Endothelial cell of umbilical vein (primary cell): Measurements from ENCODE around the gene MYL3. TPM values are rescaled to one million over a fixed set of nuclear protein-coding genes. Genes with fewer than 3 reads are reported as not detected.
A peak's percentile ranks its signal among the peaks of the same experiment; 100 is the strongest.

Source experiments
- BruUV-seq: library from RNA; stranded (reverse); fragments of 400-500 nt; replicated peaks from 2 replicates; lab custom pipeline; 2021; lab: Mats Ljungman, UMichigan
- CTCF ChIA-PET: fragments of 300-600, 350-600 bp; sonication (Branson Sonifier 250); formaldehyde crosslinking; loops from one replicate; lab custom pipeline; 2021; ENCODE audit warnings: antibody characterized with exemption, inconsistent platforms; lab: Charles Lee
- POLR2A ChIA-PET: fragments of 300-600, 350-600 bp; sonication (Branson Sonifier 250); formaldehyde crosslinking; loops from one replicate; lab custom pipeline; 2021; ENCODE audit warnings: antibody characterized with exemption, inconsistent platforms; lab: Charles Lee
- DNase-seq: peaks from one replicate; pipeline ENCODE4 v3.0.0-alpha.2; 2011; ENCODE audit warnings: low read depth, low spot score
- FAIRE-seq: peaks from 2 replicates; lab custom pipeline; 2011; peaks lifted over from hg19 to GRCh38; lab: Jason Lieb, UNC
- H2AFZ ChIP-seq: 2 replicates; pipeline ENCODE4 v1.6.0; 2012; ENCODE audit warnings: low read depth, low read length, control low read depth, inconsistent platforms
- H3K27ac ChIP-seq: 2 replicates; pipeline ENCODE4 v1.5.1; 2011; ENCODE audit warnings: low read depth, mild to moderate bottlenecking, control low read depth, low read length, moderate library complexity; ENCODE audit not compliant: insufficient read depth
- H3K27me3 ChIP-seq, 2 experiments: 2 replicates each; pipeline versions ENCODE4 v1.6.0 to v1.6.1; 2011; ENCODE audit warnings: low read length in 2 of 2, mixed read lengths in 1 of 2; ENCODE audit not compliant: control insufficient read depth in 2 of 2, insufficient read depth in 2 of 2
- H3K36me3 ChIP-seq, 2 experiments: 2 replicates in 1 of 2; 3 replicates in 1 of 2; pipeline ENCODE4 v1.5.1; 2011; ENCODE audit warnings: low read length in 2 of 2, mild to moderate bottlenecking in 1 of 2, moderate library complexity in 1 of 2; ENCODE audit not compliant: control insufficient read depth in 2 of 2, insufficient read depth in 2 of 2; ENCODE audit errors: extremely low read depth in 1 of 2
- H3K4me1 ChIP-seq: 3 replicates; pipeline ENCODE4 v1.5.1; 2011; ENCODE audit warnings: mild to moderate bottlenecking, low read length; ENCODE audit not compliant: control insufficient read depth, insufficient read depth; ENCODE audit errors: extremely low read depth
- H3K4me2 ChIP-seq: 2 replicates; pipeline ENCODE4 v1.6.1; 2011; ENCODE audit warnings: low read length, control low read depth, mixed read lengths; ENCODE audit not compliant: insufficient read depth
- H3K4me3 ChIP-seq, 3 experiments: fragments of 200-600 bp in 1 of 3; sonication (generic), shearing (Covaris generic) in 1 of 3; replicated peaks in 1 of 3; 2 replicates each; pipeline ENCODE4 v1.5.1; 2011 to 2016; ENCODE audit warnings: control low read depth in 3 of 3, low read length in 3 of 3, mild to moderate bottlenecking in 2 of 3, inconsistent platforms in 1 of 3, low read depth in 1 of 3, moderate library complexity in 1 of 3; ENCODE audit not compliant: insufficient read depth in 1 of 3
- H3K79me2 ChIP-seq: 2 replicates; pipeline ENCODE4 v1.6.0; 2012; ENCODE audit warnings: low read length, inconsistent platforms; ENCODE audit not compliant: control insufficient read depth, insufficient read depth
- H3K9ac ChIP-seq: replicated peaks from 2 replicates; pipeline ENCODE3; 2011; ENCODE audit warnings: low read length, control low read depth; ENCODE audit not compliant: insufficient read depth; ENCODE audit errors: extremely low read depth
- H3K9me1 ChIP-seq: replicated peaks from 3 replicates; pipeline ENCODE4 v1.6.0; 2011; ENCODE audit warnings: mild to moderate bottlenecking, low read length; ENCODE audit not compliant: control insufficient read depth, insufficient read depth; ENCODE audit errors: extremely low read depth
- H3K9me3 ChIP-seq: replicated peaks from 2 replicates; pipeline ENCODE4 v1.5.1; 2012; ENCODE audit warnings: low read length, inconsistent platforms; ENCODE audit not compliant: control insufficient read depth, insufficient read depth
- H4K20me1 ChIP-seq: replicated peaks from 2 replicates; pipeline ENCODE3; 2011; ENCODE audit warnings: mild to moderate bottlenecking, low read length; ENCODE audit not compliant: control insufficient read depth, insufficient read depth; ENCODE audit errors: extremely low read depth
- EZH2 ChIP-seq: IDR thresholded peaks from 2 replicates; pipeline ENCODE4 v1.6.1; 2012; ENCODE audit warnings: borderline replicate concordance, low read depth, mild to moderate bottlenecking, moderate library complexity, low read length, inconsistent platforms; ENCODE audit not compliant: severe bottlenecking
- FOS ChIP-seq: IDR thresholded peaks from 2 replicates; pipeline ENCODE4 v1.6.1; 2011; ENCODE audit warnings: mild to moderate bottlenecking, low read length, moderate library complexity, borderline replicate concordance; ENCODE audit not compliant: insufficient read depth
- GATA2 ChIP-seq: IDR thresholded peaks from 2 replicates; pipeline ENCODE4 v1.7.0; 2011; ENCODE audit warnings: low read depth, mild to moderate bottlenecking, moderate library complexity, mixed read lengths, low read length; ENCODE audit not compliant: insufficient read length, insufficient read depth
- JUN ChIP-seq: IDR thresholded peaks from 2 replicates; pipeline ENCODE4 v1.6.1; 2011; ENCODE audit warnings: borderline replicate concordance, low read depth; ENCODE audit not compliant: insufficient read length, insufficient read depth
- MYC ChIP-seq: IDR thresholded peaks from one replicate; pipeline ENCODE4 v1.6.1; 2011; ENCODE audit warnings: mild to moderate bottlenecking, low read depth, low read length
- POLR2A ChIP-seq: IDR thresholded peaks from 2 replicates; pipeline ENCODE4 v1.6.1; 2012; ENCODE audit warnings: low read depth, mild to moderate bottlenecking, control low read depth, low read length
- POLR2AphosphoS5 ChIP-seq: IDR thresholded peaks from 2 replicates; pipeline ENCODE4 v1.6.1; 2012; ENCODE audit warnings: low read depth, mild to moderate bottlenecking, control low read depth, low read length, moderate library complexity; ENCODE audit not compliant: insufficient read depth
- dilution Hi-C: fragments of 300-500 bp; cut with MboI; formaldehyde crosslinking; loops from one replicate; pipeline ENCODE4 v1.15.0; 2019; ENCODE audit warnings: low sequenced_read_pairs; ENCODE audit not compliant: extremely low pct_ligation_motif_present
- intact Hi-C: fragments of 100-400 bp; cut with micrococcal nuclease; formaldehyde crosslinking; loops from one replicate; pipeline ENCODE4 v1.10.0; 2022
- polyA plus RNA-seq, 4 experiments: library from polyadenylated mRNA; depleted of rRNA in 3 of 4; stranded (reverse) in 3 of 4; unstranded in 1 of 4; fragments of >200 nt; gene quantifications; 2 replicates each; pipeline versions ENCODE4 v1.2.1 to v1.2.3, GENCODE V29; 2011 to 2012; ENCODE audit warnings: missing spikeins in 1 of 4
- total RNA-seq: library from RNA; stranded (reverse); gene quantifications from 2 replicates; pipeline ENCODE4 v1.2.3, GENCODE V29; 2021
- TF ChIP-seq, protein P1 (sequence below): IDR thresholded peaks from 2 replicates; pipeline ENCODE4 v1.6.1; 2011; ENCODE audit not compliant: insufficient read depth, insufficient read length
- TF ChIP-seq, protein P2 (sequence below), 2 donors: IDR thresholded peaks; 1 replicate in 1 of 2; 2 replicates in 1 of 2; pipeline ENCODE4 v1.5.1; 2011; ENCODE audit warnings: low read length in 2 of 2, mild to moderate bottlenecking in 2 of 2, moderate library complexity in 2 of 2, control low read depth in 1 of 2, inconsistent platforms in 1 of 2, low read depth in 1 of 2; ENCODE audit not compliant: insufficient read depth in 1 of 2; ENCODE audit errors: extremely low read depth in 1 of 2

Gene MYL3
- total and polyA plus RNA-seq, 2 donors (not counting 3 experiments of a cell fraction or from before 2014, with no cell fraction given): not detected

DNA sequence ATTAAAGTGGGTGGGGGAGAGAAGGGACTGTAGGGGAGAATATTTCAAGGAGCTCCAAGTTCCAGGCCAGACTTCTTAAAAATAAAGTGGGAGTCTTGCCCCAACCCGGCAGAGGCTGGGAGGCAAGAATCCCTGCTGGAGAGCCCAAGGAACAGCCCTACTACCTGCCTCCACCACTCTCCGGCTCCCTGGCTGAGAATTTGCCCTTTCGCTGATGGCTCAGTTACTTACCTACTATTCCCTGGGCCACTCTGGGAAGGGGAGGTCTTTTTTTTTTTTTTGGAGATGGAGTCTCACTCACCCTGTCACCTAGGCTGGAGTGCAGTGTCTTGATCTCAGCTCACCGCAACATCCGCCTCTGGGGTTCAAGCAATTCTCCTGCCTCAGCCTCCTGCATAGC is 15.5 kb downstream of the MYL3 start:
- POLR2A ChIA-PET: no interaction called here
- FAIRE-seq (no peak), DNase-seq (no peak)
- Histone ChIP-seq H3K27me3 (peaks cover 2% of the 10 kb centered on the region in 2 experiments), H4K20me1 (no peaks in the 10 kb centered on the region), H3K4me3 (no peak overlapping the region), H3K4me2 (no peak overlapping the region), H2AFZ (no peak overlapping the region), H3K9me3 (no peaks in the 10 kb centered on the region), H3K27ac (no peak overlapping the region), H3K36me3 (no peaks in the 10 kb centered on the region), H3K9ac (no peak overlapping the region), H3K9me1 (no peaks in the 10 kb centered on the region), H3K79me2 (no peaks in the 10 kb centered on the region), H3K4me1 (peaks cover 14% of the 10 kb centered on the region)
- TF ChIP-seq GATA2 (no peak), POLR2A (no peak), MYC (no peak), EZH2 (no peak), JUN (no peak), FOS (no peak), POLR2AphosphoS5 (no peak)
- TF ChIP-seq, protein P1, sequence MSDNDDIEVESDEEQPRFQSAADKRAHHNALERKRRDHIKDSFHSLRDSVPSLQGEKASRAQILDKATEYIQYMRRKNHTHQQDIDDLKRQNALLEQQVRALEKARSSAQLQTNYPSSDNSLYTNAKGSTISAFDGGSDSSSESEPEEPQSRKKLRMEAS: no peak
- TF ChIP-seq, protein P2, sequence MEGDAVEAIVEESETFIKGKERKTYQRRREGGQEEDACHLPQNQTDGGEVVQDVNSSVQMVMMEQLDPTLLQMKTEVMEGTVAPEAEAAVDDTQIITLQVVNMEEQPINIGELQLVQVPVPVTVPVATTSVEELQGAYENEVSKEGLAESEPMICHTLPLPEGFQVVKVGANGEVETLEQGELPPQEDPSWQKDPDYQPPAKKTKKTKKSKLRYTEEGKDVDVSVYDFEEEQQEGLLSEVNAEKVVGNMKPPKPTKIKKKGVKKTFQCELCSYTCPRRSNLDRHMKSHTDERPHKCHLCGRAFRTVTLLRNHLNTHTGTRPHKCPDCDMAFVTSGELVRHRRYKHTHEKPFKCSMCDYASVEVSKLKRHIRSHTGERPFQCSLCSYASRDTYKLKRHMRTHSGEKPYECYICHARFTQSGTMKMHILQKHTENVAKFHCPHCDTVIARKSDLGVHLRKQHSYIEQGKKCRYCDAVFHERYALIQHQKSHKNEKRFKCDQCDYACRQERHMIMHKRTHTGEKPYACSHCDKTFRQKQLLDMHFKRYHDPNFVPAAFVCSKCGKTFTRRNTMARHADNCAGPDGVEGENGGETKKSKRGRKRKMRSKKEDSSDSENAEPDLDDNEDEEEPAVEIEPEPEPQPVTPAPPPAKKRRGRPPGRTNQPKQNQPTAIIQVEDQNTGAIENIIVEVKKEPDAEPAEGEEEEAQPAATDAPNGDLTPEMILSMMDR (IDR thresholded peaks at IDR 0.05; ENCODE audit: extremely low read depth in 1 of 2, insufficient read depth in 1 of 2, low read depth in 1 of 2, low read length in 2 of 2): no peak
- intact Hi-C loops (loop anchor here (1.0 kb wide), 3 partner anchors 45 to 142 kb away; no protein-coding TSS in a partner anchor), dilution Hi-C loops (no loop called here)
- CTCF ChIA-PET: interaction anchor here (0.9 to 3.3 kb wide), 11 partner anchors 12 to 152 kb away, joined by 3 to 13 read pairs (median 4); partner anchors contain the start of gene MYL3
- TSS peak; percentile 79 for BruUV-seq
